K562 (cell line): Measurements from ENCODE around the gene TRMT2A. TPM values are rescaled to one million over a fixed set of nuclear protein-coding genes. Genes with fewer than 3 reads are reported as not detected.

Source experiments
- COPS2 ChIP-seq: fragments of 450-650 bp; conservative IDR thresholded peaks from 2 replicates; pipeline ENCODE4 v1.6.1; 2016; ENCODE audit warnings: mild to moderate bottlenecking, moderate library complexity
- ELK1 ChIP-seq: sonication (generic); formaldehyde crosslinking; IDR thresholded peaks from 2 replicates; pipeline ENCODE4 v1.8.1; 2022; ENCODE audit warnings: missing genetic modification reagents
- EP400 ChIP-seq: fragments of 450-650 bp; IDR thresholded peaks from 2 replicates; pipeline ENCODE4 v1.6.1; 2017; ENCODE audit warnings: antibody characterized with exemption, mild to moderate bottlenecking, moderate library complexity
- HDAC8 ChIP-seq: fragments of 450-650 bp; IDR thresholded peaks from 2 replicates; pipeline ENCODE4 v1.6.1; 2016; ENCODE audit warnings: mild to moderate bottlenecking, missing genetic modification characterization, moderate library complexity, missing compliant biosample characterization
- ILK ChIP-seq: fragments of 450-650 bp; IDR thresholded peaks from 2 replicates; pipeline ENCODE4 v1.6.1; 2016; ENCODE audit warnings: missing genetic modification characterization, low read depth, mild to moderate bottlenecking, missing compliant biosample characterization, moderate library complexity, borderline replicate concordance
- JUN ChIP-seq, 2 experiments: sonication (generic) in 1 of 2; formaldehyde crosslinking in 1 of 2; IDR thresholded peaks; 2 replicates each; pipeline versions ENCODE4 v1.6.1 to v1.8.0; 2012 to 2022; ENCODE audit warnings: borderline replicate concordance in 2 of 2, mild to moderate bottlenecking in 2 of 2, improper control_type of control experiment in 1 of 2, low read depth in 1 of 2, low read length in 1 of 2, missing genetic modification reagents in 1 of 2
- KDM5B ChIP-seq: fragments of 200-600 bp; sonication (generic); IDR thresholded peaks from 2 replicates; pipeline ENCODE4 v1.6.1; 2012; ENCODE audit warnings: low read depth, mild to moderate bottlenecking, moderate library complexity, low read length, control low read depth, inconsistent platforms; ENCODE audit not compliant: insufficient replicate concordance
- KLF16 ChIP-seq: IDR thresholded peaks from 2 replicates; pipeline ENCODE4 v1.6.1; 2016; ENCODE audit warnings: antibody characterized with exemption
- MED1 ChIP-seq: sonication (generic); formaldehyde crosslinking; IDR thresholded peaks from 2 replicates; pipeline ENCODE4 v1.8.1; 2023; ENCODE audit warnings: missing genetic modification reagents, borderline replicate concordance
- MEF2D ChIP-seq: conservative IDR thresholded peaks from 2 replicates; pipeline ENCODE4 v1.6.1; 2016; ENCODE audit warnings: low read depth, missing genetic modification characterization, missing compliant biosample characterization
- MIER1 ChIP-seq: fragments of 450-650 bp; IDR thresholded peaks from 2 replicates; pipeline ENCODE4 v1.6.1; 2016; ENCODE audit warnings: antibody characterized with exemption, mild to moderate bottlenecking, low read depth
- MYBL2 ChIP-seq, 2 experiments: fragments of 450-650 bp in 1 of 2; sonication (generic) in 1 of 2; formaldehyde crosslinking in 1 of 2; IDR thresholded peaks; 2 replicates each; pipeline versions ENCODE4 v1.6.1 to v1.8.1; 2017 to 2022; ENCODE audit warnings: borderline replicate concordance in 1 of 2, inconsistent platforms in 1 of 2, low read depth in 1 of 2, mild to moderate bottlenecking in 1 of 2, missing genetic modification reagents in 1 of 2, moderate library complexity in 1 of 2
- RBM17 ChIP-seq: fragments of 200-400 bp; formaldehyde crosslinking; IDR thresholded peaks from 2 replicates; pipeline ENCODE4 v1.6.1; 2017; ENCODE audit warnings: low read depth, mild to moderate bottlenecking, low read length, borderline replicate concordance
- RBM39 ChIP-seq: fragments of 200-400 bp; formaldehyde crosslinking; optimal IDR thresholded peaks from 2 replicates; pipeline ENCODE3; 2018; ENCODE audit warnings: low read depth, low read length
- SFPQ ChIP-seq: fragments of 200-400 bp; formaldehyde crosslinking; IDR thresholded peaks from 2 replicates; pipeline ENCODE4 v1.6.1; 2017; ENCODE audit warnings: mild to moderate bottlenecking, low read depth, low read length, moderate library complexity
- SMAD3 ChIP-seq: fragments of 450-650 bp; formaldehyde crosslinking; conservative IDR thresholded peaks from 2 replicates; pipeline ENCODE4 v1.4.0; 2020; ENCODE audit warnings: mild to moderate bottlenecking
- VEZF1 ChIP-seq: fragments of 200-800 bp; sonication (Bioruptor generic); IDR thresholded peaks from 2 replicates; pipeline ENCODE4 v1.6.1; 2017; ENCODE audit warnings: missing genetic modification characterization, missing compliant biosample characterization
- ZKSCAN1 ChIP-seq: fragments of 150-350 bp; IDR thresholded peaks from 2 replicates; pipeline ENCODE4 v1.6.1; 2016; ENCODE audit warnings: low read depth, low read length
- ZNF140 ChIP-seq: fragments of 250-450 bp; sonication (Bioruptor Pico); IDR thresholded peaks from 2 replicates; pipeline ENCODE4 v1.8.0; 2021; ENCODE audit warnings: moderate library complexity, mild to moderate bottlenecking, inconsistent platforms
- ZNF253 ChIP-seq: fragments of 250-450 bp; sonication (Bioruptor Pico); conservative IDR thresholded peaks from 2 replicates; pipeline ENCODE4 v1.6.1; 2021; ENCODE audit warnings: mild to moderate bottlenecking
- ZNF274 ChIP-seq: IDR thresholded peaks from 2 replicates; pipeline ENCODE4 v1.6.1; 2011; ENCODE audit warnings: low read depth, mild to moderate bottlenecking, low read length, moderate library complexity, borderline replicate concordance
- ZNF445 ChIP-seq: fragments of 250-450 bp; sonication (Bioruptor Pico); IDR thresholded peaks from 2 replicates; pipeline ENCODE4 v1.4.0; 2020; ENCODE audit warnings: low read depth, mild to moderate bottlenecking, moderate library complexity
- polyA plus RNA-seq, 8 experiments: library from polyadenylated mRNA; depleted of rRNA in 4 of 8; stranded (reverse) in 5 of 8; unstranded in 3 of 8; fragments of >200 nt; fragmentation: Nextera tagmentation in 2 of 8; fragmentation: Illumina TruSeq in 1 of 8; extraction: Ambion mirVana in 2 of 8; extraction: Trizol in 1 of 8; gene quantifications; 2 replicates each; pipeline versions ENCODE4 v1.2.1 to v1.2.3, GENCODE V29; 2011 to 2014; ENCODE audit warnings: inconsistent platforms in 1 of 8, missing spikeins in 1 of 8
- total RNA-seq, 7 experiments: library from RNA; depleted of rRNA in 6 of 7; stranded (reverse); fragments of >200 nt in 6 of 7; fragmentation: Illumina TruSeq in 2 of 7; extraction: Trizol in 2 of 7; gene quantifications; 2 replicates each; pipeline versions ENCODE4 v1.2.1 to v1.2.3, GENCODE V29; 2011 to 2021; ENCODE audit warnings: low replicate concordance in 1 of 7

TRMT2A gene
- total and polyA plus RNA-seq, 9 of the 15 experiments (the other 6 are each of a cell fraction or from before 2014, with no cell fraction given): 1.6 to 265 (median 140) TPM

GRCh38 chr22:20076627-20077172, 40.3 kb downstream of the TRMT2A start (continued):
- TF ChIP-seq MED1 (CRISPR knock-in tag) (no peak), ELK1 (no peak), KLF16 (no peak), RBM17 (no peak), MYBL2 (IDR thresholded peaks at IDR 0.05; ENCODE audit: low read depth) (no peak), MYBL2 (CRISPR knock-in tag; IDR thresholded peaks at IDR 0.05; ENCODE audit: borderline replicate concordance) (no peak), HDAC8 (tag) (no peak), SMAD3 (CRISPR knock-in tag) (no peak), ZNF253 (no peak), JUN (IDR thresholded peaks at IDR 0.05; ENCODE audit: borderline replicate concordance, low read depth, low read length) (no peak), JUN (CRISPR knock-in tag; IDR thresholded peaks at IDR 0.05; ENCODE audit: borderline replicate concordance) (no peak), VEZF1 (no peak), SFPQ (no peak), MIER1 (no peak), RBM39 (peak; percentile 65), KDM5B (no peak), MEF2D (tag) (0 out of 2 replicates have a peak, but pooled peaks have one; percentile 42), ZNF445 (CRISPR knock-in tag) (no peak), ZKSCAN1 (0 out of 2 replicates have a peak, but pooled peaks have one; percentile 23), ZNF274 (no peak), ILK (no peak), COPS2 (no peak), EP400 (no peak), ZNF140 (no peak)
